Activated B cell treated with CpG ODN at 0.5 μM for 24 hours (primary cell): ENCODE results near the gene DNAJC18. TPM values are rescaled to one million over a fixed set of nuclear protein-coding genes. Genes with fewer than 3 reads are reported as not detected.

Experiments
- ATAC-seq: fragments of 200-7000 bp; cut with Tn5 transposase; one replicate; pipeline ENCODE4 v1.10.0; 2021; ENCODE audit warnings: low read depth, mild to moderate bottlenecking, moderate library complexity
- CTCF ChIA-PET: fragments of 350-600 bp; sonication (Branson Sonifier 250); formaldehyde crosslinking; loops from one replicate; lab custom pipeline; 2021; ENCODE audit warnings: antibody characterized with exemption; lab: Charles Lee
- POLR2A ChIA-PET: fragments of 350-600 bp; sonication (Branson Sonifier 250); formaldehyde crosslinking; loops from one replicate; lab custom pipeline; 2021; ENCODE audit warnings: antibody characterized with exemption; lab: Charles Lee
- DNase-seq: peaks from one replicate; pipeline ENCODE4 v3.0.0; 2022
- H3K27ac Mint-ChIP-seq: one replicate; pipeline ENCODE4 v1.8.0; 2020; ENCODE audit warnings: mixed read lengths
- H3K27me3 Mint-ChIP-seq: one replicate; pipeline ENCODE4 v1.8.0; 2021; ENCODE audit warnings: mixed read lengths
- H3K36me3 Mint-ChIP-seq: one replicate; pipeline ENCODE4 v1.8.0; 2021; ENCODE audit warnings: low read depth, mixed read lengths
- H3K4me1 Mint-ChIP-seq: one replicate; pipeline ENCODE4 v1.8.0; 2021; ENCODE audit warnings: mixed read lengths
- H3K4me3 Mint-ChIP-seq: one replicate; pipeline ENCODE4 v1.8.0; 2020; ENCODE audit warnings: mild to moderate bottlenecking, mixed read lengths
- H3K9me3 Mint-ChIP-seq: one replicate; pipeline ENCODE4 v1.8.0; 2020; ENCODE audit warnings: mixed read lengths
- intact Hi-C: fragments of 100-400 bp; cut with micrococcal nuclease; formaldehyde crosslinking; loops from one replicate; pipeline ENCODE4 v1.15.1; 2024
- total RNA-seq: library from RNA; stranded (reverse); gene quantifications from 2 replicates; pipeline ENCODE4 v1.2.3, GENCODE V29; 2022
- TF ChIP-seq, protein P1 (sequence below): fragments of 200-600 bp; IDR thresholded peaks from one replicate; pipeline ENCODE4 v1.8.0; 2022; ENCODE audit warnings: antibody characterized with exemption, mild to moderate bottlenecking

The DNAJC18 gene
- total RNA-seq, 1 donor from 2014 or later = 9.1 TPM

DNA sequence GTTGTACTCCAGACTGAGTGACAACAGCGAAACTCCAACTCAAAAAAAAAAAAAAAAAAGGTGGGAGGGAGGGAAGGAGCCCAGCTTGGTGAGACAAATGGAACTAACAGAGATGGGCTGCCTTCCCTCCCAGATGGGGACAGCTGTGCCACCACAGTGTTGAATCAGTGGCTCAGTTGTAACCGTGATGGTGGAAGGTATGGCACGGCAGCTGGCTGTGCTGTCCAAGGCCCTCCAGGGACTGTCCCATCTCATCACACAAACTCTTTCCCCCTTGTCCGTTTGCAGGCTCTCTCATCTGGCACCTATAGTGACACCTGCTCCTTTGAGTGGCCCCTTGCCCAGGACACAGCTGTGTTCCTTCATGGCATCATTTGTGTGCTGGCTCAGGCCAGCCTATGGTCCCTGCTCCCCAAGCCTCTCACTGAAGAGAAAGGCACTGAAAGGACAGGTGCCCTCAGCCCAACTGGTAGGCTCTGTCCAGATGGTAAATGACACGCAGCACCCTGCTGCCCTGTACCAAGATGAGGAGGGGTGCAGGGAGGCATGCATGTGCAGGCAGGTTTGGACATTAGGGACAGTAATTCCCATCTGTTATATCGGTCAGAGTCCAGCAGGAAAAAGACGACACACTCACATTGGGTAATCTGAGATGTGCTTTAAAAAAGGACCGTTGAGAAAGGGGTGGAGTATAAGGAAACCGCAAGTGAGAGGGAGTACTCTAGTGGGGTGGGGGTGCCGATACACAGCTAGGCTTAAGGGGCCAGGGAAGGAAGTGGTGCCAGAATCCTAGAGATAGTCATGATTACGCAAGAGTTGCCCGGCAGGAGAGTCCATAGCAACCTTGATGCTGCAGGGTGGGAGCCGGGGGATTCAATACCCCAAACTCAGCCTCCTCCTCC is 35.8 kb upstream of the DNAJC18 start:
- Mint-ChIP-seq H3K27me3 (peaks cover 13% of the 10 kb centered on the region), H3K4me3 (no peak overlapping the region), H3K27ac (no peak overlapping the region), H3K36me3 (no peaks in the 10 kb centered on the region), H3K9me3 (no peaks in the 10 kb centered on the region), H3K4me1 (peaks cover 14% of the 10 kb centered on the region)
- ATAC-seq (no peak), DNase-seq (no peak)
- TF ChIP-seq, protein P1, sequence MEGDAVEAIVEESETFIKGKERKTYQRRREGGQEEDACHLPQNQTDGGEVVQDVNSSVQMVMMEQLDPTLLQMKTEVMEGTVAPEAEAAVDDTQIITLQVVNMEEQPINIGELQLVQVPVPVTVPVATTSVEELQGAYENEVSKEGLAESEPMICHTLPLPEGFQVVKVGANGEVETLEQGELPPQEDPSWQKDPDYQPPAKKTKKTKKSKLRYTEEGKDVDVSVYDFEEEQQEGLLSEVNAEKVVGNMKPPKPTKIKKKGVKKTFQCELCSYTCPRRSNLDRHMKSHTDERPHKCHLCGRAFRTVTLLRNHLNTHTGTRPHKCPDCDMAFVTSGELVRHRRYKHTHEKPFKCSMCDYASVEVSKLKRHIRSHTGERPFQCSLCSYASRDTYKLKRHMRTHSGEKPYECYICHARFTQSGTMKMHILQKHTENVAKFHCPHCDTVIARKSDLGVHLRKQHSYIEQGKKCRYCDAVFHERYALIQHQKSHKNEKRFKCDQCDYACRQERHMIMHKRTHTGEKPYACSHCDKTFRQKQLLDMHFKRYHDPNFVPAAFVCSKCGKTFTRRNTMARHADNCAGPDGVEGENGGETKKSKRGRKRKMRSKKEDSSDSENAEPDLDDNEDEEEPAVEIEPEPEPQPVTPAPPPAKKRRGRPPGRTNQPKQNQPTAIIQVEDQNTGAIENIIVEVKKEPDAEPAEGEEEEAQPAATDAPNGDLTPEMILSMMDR = no peak
- CTCF ChIA-PET = no interaction called here
- POLR2A ChIA-PET = interaction anchor here (0.6 kb wide), 1 partner anchor 430 kb away, joined by 4 read pairs; no protein-coding TSS in a partner anchor
- intact Hi-C loops = no loop called here

DNA sequence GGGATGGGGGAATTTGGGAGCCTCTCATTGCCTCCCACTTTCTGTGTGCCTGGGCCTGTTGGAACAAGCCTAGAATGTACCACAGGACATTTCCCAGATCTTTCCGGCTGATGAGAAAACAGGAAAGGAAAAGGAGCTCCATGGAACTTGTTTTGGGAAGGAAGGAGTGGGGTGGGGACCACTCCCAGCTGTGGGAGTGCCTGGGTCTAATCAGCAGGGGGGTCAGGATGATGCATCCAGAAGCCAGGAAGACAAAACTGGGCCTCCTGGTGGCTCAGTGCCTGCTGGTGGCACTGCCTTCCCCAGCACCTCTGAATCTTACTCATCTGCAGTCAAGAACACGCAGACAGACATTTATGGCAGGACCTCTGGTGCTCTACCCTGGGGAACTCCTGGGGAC is 34.2 kb upstream of the DNAJC18 start:
- no peak for DNase-seq
- H3K4me3 Mint-ChIP-seq = no peak overlapping the region
- CTCF ChIA-PET = no interaction called here

DNA sequence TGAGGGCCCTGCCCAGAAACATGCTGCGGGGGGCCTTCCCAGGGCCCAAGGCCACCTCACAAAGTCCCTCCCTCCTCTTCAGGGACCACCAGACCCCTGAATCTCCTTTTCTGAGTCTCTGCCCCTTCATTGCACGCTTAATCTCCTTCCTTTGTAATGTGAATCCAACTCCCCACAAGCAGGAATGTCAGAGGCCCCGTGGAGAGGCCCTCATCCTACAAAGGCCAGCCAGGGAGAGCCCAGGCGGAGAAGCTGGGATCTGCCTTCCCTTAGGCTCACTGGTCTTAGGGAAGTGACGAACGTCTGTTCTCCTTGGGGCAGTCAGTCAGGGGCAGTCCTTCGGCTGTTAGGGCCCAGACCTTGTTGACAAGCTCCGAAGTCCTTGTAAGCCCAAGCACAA is 33.8 kb upstream of the DNAJC18 start:
- Mint-ChIP-seq H3K4me3 (no peak overlapping the region), H3K27me3 (peaks cover 15% of the 10 kb centered on the region), H3K36me3 (no peaks in the 10 kb centered on the region), H3K9me3 (no peaks in the 10 kb centered on the region), H3K4me1 (peaks cover 14% of the 10 kb centered on the region), H3K27ac (no peak overlapping the region)
- TF ChIP-seq, protein P1 = no peak
- CTCF ChIA-PET = no interaction called here
- intact Hi-C loops = no loop called here
- POLR2A ChIA-PET = no interaction called here
- DNase-seq (no peak), ATAC-seq (no peak)

More for the DNA sequence above, 34.2 kb upstream of the DNAJC18 start:
- Mint-ChIP-seq H3K36me3 (no peaks in the 10 kb centered on the region), H3K27ac (no peak overlapping the region), H3K27me3 (peaks cover 15% of the 10 kb centered on the region), H3K9me3 (no peaks in the 10 kb centered on the region), H3K4me1 (peaks cover 14% of the 10 kb centered on the region)
- intact Hi-C loops = no loop called here
- TF ChIP-seq, protein P1 = no peak
- POLR2A ChIA-PET = no interaction called here
- no peak for ATAC-seq

DNA sequence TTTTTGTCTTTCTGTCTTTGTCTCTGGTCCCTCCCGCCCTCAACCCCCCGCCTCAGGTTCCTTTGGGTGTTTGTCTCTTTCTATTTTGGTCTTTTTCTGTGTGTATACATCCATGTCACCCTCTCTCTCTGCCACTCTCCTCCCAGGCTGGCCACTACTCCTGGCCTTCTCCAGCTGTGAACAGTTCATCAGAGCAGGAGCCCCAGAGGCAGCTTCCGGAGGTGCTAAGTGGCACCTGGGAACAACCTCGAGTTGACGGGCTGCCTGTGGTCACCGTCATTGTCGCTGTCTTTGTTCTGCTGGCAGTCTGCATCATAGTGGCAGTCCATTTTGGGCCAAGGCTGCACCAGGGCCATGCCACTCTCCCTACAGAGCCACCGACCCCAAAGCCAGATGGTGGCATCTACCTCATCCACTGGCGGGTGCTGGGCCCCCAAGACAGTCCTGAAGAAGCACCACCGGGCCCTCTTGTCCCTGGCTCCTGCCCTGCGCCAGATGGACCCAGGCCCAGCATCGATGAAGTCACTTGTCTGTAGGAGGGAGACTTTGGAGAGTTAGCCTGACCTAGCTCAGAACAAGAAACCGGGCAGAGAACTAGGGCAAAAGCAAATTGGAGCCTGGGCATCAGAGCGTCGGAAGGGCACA is 33.2 kb upstream of the DNAJC18 start:
- peaks cover 14% of the 10 kb centered on the region for H3K4me1 Mint-ChIP-seq
- DNase-seq = no peak

More for the DNA sequence above, 33.2 kb upstream of the DNAJC18 start:
- H3K27ac Mint-ChIP-seq = no peak overlapping the region
- H3K4me3 Mint-ChIP-seq = no peak overlapping the region
- H3K27me3 Mint-ChIP-seq = peaks cover 15% of the 10 kb centered on the region
- ATAC-seq = no peak
- H3K9me3 Mint-ChIP-seq = no peaks in the 10 kb centered on the region
- H3K36me3 Mint-ChIP-seq = no peaks in the 10 kb centered on the region
- ChIA-PET POLR2A (no interaction called here), CTCF (no interaction called here)
- TF ChIP-seq, protein P1 = no peak
- intact Hi-C loops = no loop called here
